Thymus (tissue), 11 donors: ENCODE measurements around the gene DGKD. TPM values are rescaled to one million over a fixed set of nuclear protein-coding genes. Genes with fewer than 3 reads are reported as not detected.

Source experiments
- DNase-seq, 9 donors: peaks; one replicate each; pipeline ENCODE4 v3.0.0-alpha.2; 2013; ENCODE audit warnings: low spot score in 9 of 9, low read depth in 6 of 9, missing footprints in 1 of 9
- H3K27ac ChIP-seq, 2 donors: one replicate each; pipeline ENCODE4 v1.5.1; 2013; ENCODE audit warnings: control low read depth in 1 of 2, low read depth in 1 of 2, low read length in 1 of 2, mild to moderate bottlenecking in 1 of 2, moderate library complexity in 1 of 2
- H3K27me3 ChIP-seq, 2 donors: one replicate each; pipeline ENCODE4 v1.5.1; 2013; ENCODE audit warnings: low read length in 1 of 2; ENCODE audit not compliant: control insufficient read depth in 2 of 2, insufficient read depth in 1 of 2
- H3K36me3 ChIP-seq, 2 donors: one replicate each; pipeline ENCODE4 v1.5.1; 2013; ENCODE audit warnings: low read length in 1 of 2, mild to moderate bottlenecking in 1 of 2, moderate library complexity in 1 of 2; ENCODE audit not compliant: control insufficient read depth in 2 of 2, insufficient read depth in 2 of 2
- H3K4me1 ChIP-seq, 2 donors: one replicate each; pipeline ENCODE4 v1.5.1; 2013; ENCODE audit warnings: low read length in 2 of 2; ENCODE audit not compliant: control insufficient read depth in 2 of 2, insufficient read depth in 2 of 2
- H3K4me3 ChIP-seq, 2 donors: one replicate each; pipeline ENCODE4 v1.5.1; 2013; ENCODE audit warnings: low read length in 2 of 2, control low read depth in 1 of 2, mild to moderate bottlenecking in 1 of 2
- H3K9me3 ChIP-seq, 2 donors: one replicate each; pipeline ENCODE4 v1.5.1; 2013; ENCODE audit warnings: low read length in 1 of 2, mild to moderate bottlenecking in 1 of 2; ENCODE audit not compliant: control insufficient read depth in 2 of 2, insufficient read depth in 1 of 2
- WGBS: extraction: QIAGEN DNeasy Blood & Tissue Kit; methylation state at CpG from one replicate; pipeline ENCODE4 v1.1.7; 2013; 5-methylcytosine and 5-hydroxymethylcytosine counted together
- polyA plus RNA-seq: library from polyadenylated mRNA; stranded (reverse); fragments of 200-250 nt; gene quantifications from one replicate; pipeline ENCODE4 v1.2.3, GENCODE V29; 2013
- total RNA-seq: library from RNA; stranded (reverse); fragments of 120-200 nt; gene quantifications from one replicate; pipeline ENCODE4 v1.2.4, GENCODE V29; 2013
- donor health status: healthy.

The DGKD gene
- total and polyA plus RNA-seq, 2 donors: 8.0 to 23.5 TPM

DNA sequence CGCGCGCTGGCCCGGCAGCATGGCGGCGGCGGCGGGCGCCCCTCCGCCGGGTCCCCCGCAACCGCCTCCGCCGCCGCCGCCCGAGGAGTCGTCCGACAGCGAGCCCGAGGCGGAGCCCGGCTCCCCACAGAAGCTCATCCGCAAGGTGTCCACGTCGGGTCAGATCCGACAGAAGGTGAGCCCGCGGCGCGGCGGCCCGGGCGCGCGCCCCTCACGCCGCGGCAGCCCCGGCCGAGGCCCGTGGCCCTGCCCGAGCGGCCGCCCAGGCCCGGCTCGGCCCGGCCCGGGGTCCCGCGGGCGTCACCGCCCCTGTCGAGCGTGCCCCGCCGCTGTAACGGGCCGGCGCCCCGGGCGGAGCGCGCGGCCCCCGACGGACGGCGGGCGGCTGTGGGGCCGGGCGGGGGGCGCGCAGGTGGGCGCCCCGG lies 218 bp downstream of the DGKD start:
- Histone ChIP-seq H3K36me3 (no peaks in the 10 kb centered on the region), H3K27me3 (peaks cover 0 to 5% of the 10 kb centered on the region in 2 donors), H3K4me1 (peaks cover 6 to 33% of the 10 kb centered on the region in 2 donors), H3K4me3 (peak overlapping the region; percentile 40 to 92), H3K27ac (peak overlapping the region in 1 of 2 donors; percentile 40), H3K9me3 (peaks cover 0 to 9% of the 10 kb centered on the region in 2 donors)
- under 1% methylated on average over 77 of the region's 77 CpGs for WGBS
- peak in 1 of 9 donors; percentile 24 for DNase-seq

DNA sequence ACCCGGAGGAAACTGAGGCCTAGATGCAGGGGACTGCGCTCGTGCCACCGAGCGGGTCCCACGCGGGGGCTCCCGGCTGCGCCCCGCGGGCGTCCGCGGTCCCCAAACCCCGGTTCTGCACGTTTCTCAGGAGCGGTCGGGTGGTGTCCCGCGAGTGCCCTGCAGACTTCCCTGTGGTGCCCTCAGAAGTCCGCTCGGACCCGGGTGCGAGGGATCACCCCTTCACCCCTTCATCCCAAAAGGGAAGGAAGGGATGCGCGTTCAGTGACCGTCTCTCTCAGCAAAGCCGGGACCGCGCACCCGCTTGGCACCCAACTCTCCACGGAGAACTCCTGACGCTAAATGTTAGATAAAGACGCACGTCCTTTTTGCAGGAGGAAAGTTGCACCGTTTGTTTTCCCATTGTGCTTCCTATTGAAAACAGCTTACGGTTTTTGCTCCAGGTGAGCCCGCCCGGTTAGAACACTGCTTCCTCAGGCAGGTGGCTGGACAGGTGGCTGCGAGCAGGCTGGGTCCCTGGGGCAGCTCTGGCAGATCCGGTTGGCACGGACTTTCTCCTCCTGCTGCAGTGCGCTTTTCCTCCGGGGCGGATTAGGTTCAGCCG lies 779 bp downstream of the DGKD start:
- Histone ChIP-seq H3K36me3 (no peaks in the 10 kb centered on the region), H3K27me3 (peaks cover 0 to 5% of the 10 kb centered on the region in 2 donors), H3K4me3 (peak overlapping the region; percentile 65 to 92), H3K27ac (no peak overlapping the region), H3K4me1 (peaks cover 4 to 31% of the 10 kb centered on the region in 2 donors), H3K9me3 (peaks cover 0 to 9% of the 10 kb centered on the region in 2 donors)
- 14% methylated on average over 46 of the region's 46 CpGs for WGBS
- peak in 1 of 9 donors; percentile 37 for DNase-seq

DNA sequence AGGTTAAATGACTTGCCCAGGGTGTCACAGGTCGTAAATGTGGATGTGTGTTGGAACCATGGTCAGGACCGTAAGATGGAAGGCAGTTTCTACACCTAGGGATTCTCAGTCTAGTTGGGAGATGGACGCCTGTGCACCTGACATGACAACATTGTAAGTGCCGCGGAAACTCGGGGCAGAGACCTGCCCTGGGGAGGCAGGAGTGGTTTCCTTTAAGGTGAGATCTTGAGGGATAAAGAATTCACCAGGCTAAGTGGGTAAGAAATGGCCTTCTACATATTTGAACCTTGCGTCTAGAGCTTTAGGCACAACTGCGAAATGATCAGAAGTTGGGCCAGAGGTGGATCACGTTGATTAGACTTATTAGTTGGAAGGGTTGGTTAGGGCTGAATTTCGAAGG lies 1.6 kb downstream of the DGKD start:
- Histone ChIP-seq H3K36me3 (no peaks in the 10 kb centered on the region), H3K9me3 (peaks cover 0 to 9% of the 10 kb centered on the region in 2 donors), H3K4me1 (peaks cover 4 to 26% of the 10 kb centered on the region in 2 donors), H3K27ac (no peak overlapping the region), H3K4me3 (peak overlapping the region in 1 of 2 donors; percentile 65), H3K27me3 (peaks cover 0 to 5% of the 10 kb centered on the region in 2 donors)
- DNase-seq: no peak
- WGBS: 97% methylated on average over 10 of the region's 10 CpGs

DNA sequence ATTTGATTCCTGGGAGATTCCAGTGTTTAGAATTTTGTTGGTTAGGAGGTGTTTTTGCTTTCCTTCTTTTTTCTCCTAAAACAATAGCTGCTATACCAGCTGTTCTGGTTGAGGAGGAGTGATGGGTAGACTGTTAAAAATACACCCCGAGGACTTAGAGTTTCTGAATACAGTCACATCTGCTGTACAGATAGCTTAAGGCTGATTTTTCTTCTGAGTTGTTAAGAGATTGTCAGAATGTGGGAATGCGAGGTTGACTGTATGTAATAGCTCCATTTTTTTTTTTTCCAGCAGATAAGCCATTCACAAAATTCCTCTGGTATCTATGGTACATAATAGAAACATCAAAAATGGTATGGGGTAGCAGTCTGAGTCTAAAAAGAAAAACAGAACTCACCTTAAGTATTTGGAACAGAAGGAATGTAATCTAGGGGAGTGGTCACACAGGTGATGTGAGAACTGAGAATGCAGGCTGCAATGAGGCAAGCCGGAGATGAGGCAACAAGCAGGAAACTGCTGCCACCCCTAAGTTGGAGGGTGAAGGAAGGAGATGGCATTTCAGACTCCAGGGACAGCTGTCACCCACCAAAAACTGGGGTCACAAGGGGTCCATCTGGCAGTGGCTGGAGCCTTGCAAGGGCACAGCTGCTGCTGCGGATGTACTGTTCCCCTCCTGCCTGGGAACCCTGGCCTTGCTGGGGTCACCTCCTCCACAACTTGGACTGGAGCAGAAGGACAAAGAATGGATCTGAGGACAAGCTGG lies 2.4 kb downstream of the DGKD start:
- Histone ChIP-seq H3K4me3 (no peak overlapping the region), H3K4me1 (peaks cover 4 to 26% of the 10 kb centered on the region in 2 donors), H3K27ac (no peak overlapping the region)

DNA sequence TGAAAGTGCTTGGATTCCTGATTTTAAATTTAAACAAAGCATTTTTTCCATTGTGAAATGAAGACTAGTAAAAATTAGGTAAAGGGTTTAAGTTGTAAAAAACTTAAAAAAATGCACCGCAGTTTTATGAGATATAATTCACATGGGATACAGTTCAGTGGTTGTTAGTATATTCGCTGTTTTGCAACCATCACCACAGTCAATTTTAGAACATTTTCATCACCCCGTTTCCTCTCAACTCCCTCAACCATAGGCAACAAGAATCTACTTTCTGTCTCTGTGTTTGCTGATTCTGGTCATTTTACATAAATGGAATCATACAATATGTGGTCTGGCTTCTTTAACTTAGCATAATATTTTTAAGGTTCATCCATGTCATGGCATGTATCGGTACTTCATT lies 4.0 kb downstream of the DGKD start:
- H3K4me1 ChIP-seq: peaks cover 4 to 22% of the 10 kb centered on the region in 2 donors
- H3K27ac ChIP-seq: no peak overlapping the region
- H3K36me3 ChIP-seq: no peaks in the 10 kb centered on the region
- no peak for DNase-seq
- peaks cover 0 to 5% of the 10 kb centered on the region in 2 donors for H3K27me3 ChIP-seq
- H3K9me3 ChIP-seq: no peaks in the 10 kb centered on the region
- no peak overlapping the region for H3K4me3 ChIP-seq
- WGBS: 95% methylated on average over 4 of the region's 4 CpGs

More for the DNA sequence above, 2.4 kb downstream of the DGKD start:
- 89% methylated on average over 4 of the region's 4 CpGs for WGBS
- H3K36me3 ChIP-seq: no peaks in the 10 kb centered on the region
- H3K27me3 ChIP-seq: peaks cover 0 to 5% of the 10 kb centered on the region in 2 donors
- H3K9me3 ChIP-seq: peaks cover 0 to 9% of the 10 kb centered on the region in 2 donors
- DNase-seq: peak in 1 of 9 donors; percentile 25

DNA sequence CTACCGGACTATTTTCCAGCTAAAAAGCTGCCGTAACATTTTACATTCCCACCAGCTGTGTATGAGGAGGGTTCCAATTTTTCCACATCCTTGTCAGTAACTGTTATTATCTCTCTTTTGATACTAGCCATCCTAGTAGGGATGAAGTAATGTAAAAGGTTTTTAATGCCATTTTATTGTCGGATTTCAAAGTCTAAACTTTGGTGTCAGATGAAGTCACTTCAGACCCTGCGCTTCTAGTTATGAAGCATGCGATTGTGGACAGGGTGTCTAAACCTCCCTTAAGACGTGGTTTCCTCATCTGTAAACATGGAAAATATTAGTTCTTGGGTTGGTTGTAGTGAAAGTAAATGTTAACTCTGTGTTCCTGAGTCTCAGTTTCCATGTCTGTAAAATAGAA lies 4.7 kb downstream of the DGKD start:
- no peak overlapping the region for H3K4me3 ChIP-seq
- WGBS: 95% methylated on average over 6 of the region's 6 CpGs
- H3K27me3 ChIP-seq: peaks cover 0 to 5% of the 10 kb centered on the region in 2 donors
- H3K9me3 ChIP-seq: no peaks in the 10 kb centered on the region
- peaks cover under 1 to 16% of the 10 kb centered on the region in 2 donors for H3K4me1 ChIP-seq
- no peak overlapping the region for H3K27ac ChIP-seq
- no peak for DNase-seq
- H3K36me3 ChIP-seq: peaks cover 0 to 4% of the 10 kb centered on the region in 2 donors

DNA sequence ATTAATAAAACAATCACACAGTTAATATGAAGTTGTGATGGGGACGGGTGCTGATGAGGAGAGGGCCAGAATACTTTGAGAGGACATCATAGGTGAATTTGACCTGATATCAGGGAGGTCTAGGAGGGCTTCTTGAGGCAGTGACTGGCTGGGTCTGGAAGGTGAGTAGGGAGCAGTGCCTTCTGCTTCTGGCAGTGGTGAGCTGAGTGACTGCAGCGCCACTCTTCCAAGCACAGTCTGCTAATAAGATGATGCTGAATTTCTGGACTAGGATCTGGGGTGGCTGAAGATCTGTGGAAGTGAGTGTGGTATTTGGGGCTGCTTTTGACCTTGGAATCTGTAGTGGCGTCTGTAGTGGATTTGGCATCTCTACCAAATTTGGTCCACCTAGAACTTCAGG lies 5.5 kb downstream of the DGKD start:
- 95% methylated on average over 3 of the region's 3 CpGs for whole genome bisulfite sequencing
- Histone ChIP-seq H3K9me3 (no peaks in the 10 kb centered on the region), H3K4me1 (peaks cover 0 to 15% of the 10 kb centered on the region in 2 donors), H3K36me3 (peaks cover 0 to 4% of the 10 kb centered on the region in 2 donors), H3K4me3 (no peak overlapping the region), H3K27me3 (peaks cover 0 to 5% of the 10 kb centered on the region in 2 donors), H3K27ac (no peak overlapping the region)
- no peak for DNase-seq

DNA sequence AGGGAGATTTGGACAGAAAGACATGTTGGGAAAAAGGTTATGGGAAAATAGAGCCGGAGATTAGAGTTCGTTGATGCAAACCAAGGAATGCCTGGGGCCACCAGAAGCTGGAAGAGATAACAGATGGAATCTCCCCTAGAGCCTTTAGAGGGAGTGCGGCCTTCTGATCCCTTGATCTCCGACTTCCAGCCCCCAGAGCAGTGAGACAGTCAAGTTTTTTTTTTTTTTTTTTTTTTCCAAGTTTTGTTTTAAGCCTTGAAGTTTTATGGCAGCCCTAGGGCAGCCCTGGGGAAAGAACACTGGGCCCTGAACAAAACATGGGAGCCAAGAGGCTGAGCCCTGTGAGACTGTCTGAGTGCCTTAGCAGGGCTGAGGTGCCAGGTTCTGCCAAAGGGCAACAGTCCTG lies 6.5 kb downstream of the DGKD start:
- Histone ChIP-seq H3K36me3 (peaks cover 0 to 4% of the 10 kb centered on the region in 2 donors), H3K4me1 (peaks cover 0 to 9% of the 10 kb centered on the region in 2 donors), H3K27me3 (no peaks in the 10 kb centered on the region), H3K27ac (no peak overlapping the region), H3K9me3 (no peaks in the 10 kb centered on the region), H3K4me3 (no peak overlapping the region)
- DNase-seq: no peak
- 98% methylated on average over 4 of the region's 4 CpGs for WGBS

DNA sequence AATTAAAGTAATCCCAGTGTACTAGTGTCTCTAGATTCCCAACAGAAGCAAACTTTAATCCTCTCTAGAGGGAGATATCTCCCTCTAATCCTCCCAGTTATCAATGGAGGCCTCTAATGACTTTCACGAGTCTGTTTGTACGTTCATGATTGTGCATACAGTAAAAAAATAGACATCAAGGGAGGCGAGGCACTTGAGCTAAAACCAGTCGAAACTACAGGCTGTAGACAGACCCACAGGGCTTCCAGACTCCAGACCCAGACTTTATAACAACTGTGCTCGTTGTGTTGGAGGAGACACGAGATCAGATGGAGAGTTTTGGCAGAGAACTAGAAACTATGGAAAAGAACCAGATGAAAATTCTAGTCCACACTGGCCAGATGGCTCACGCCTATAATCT lies 7.0 kb downstream of the DGKD start:
- Histone ChIP-seq H3K27ac (no peak overlapping the region), H3K9me3 (no peaks in the 10 kb centered on the region), H3K4me3 (no peak overlapping the region), H3K36me3 (peaks cover 0 to 8% of the 10 kb centered on the region in 2 donors), H3K4me1 (peaks cover 0 to 4% of the 10 kb centered on the region in 2 donors), H3K27me3 (no peaks in the 10 kb centered on the region)
- no peak for DNase-seq
- 97% methylated on average over 7 of the region's 7 CpGs for WGBS
